NCI-H2171 (cell line): ENCODE data around the gene PLA2G4C.

Experiments used
- DNase-seq: peaks from one replicate; lab custom pipeline; 2025; lab: John Stamatoyannopoulos, UW

The PLA2G4C gene

GRCh38 chr19:48110350-48110966 lies at the start of gene PLA2G4C:
TSS of gene PLA2G4C (minus strand) at chr19:48110817. CDS start at chr19:48106529, 4,288 bp downstream.
- DNase-seq, result peak; percentile 90

DNA sequence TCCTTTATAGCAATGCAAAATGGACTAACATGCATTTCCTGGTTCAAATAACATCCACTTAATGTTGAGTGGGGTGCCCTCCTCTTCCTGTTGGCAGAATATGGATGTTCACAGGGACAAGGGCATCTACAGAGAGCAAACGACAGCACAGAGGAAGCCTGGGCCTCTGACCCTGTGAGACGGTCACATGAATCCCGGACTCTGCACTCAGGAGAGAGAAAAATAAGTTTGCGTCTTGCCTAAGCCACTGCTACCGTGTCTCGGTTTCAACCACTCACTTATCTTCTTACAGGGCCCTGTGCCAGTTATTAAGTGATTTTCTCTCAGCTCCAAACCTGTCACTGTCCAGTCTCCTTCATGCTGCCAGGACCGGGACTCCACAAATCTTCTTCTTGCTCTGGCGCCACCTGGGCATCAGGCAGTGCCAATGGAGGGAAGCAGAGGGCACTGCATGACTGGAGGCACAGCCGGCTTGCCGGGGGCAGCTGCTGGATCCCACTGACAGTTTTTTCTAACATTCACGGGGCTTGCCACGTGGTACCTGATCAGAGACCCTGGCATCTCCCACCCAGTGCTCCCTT lies 47.7 kb upstream of the PLA2G4C start:
- no peak for DNase-seq

DNA sequence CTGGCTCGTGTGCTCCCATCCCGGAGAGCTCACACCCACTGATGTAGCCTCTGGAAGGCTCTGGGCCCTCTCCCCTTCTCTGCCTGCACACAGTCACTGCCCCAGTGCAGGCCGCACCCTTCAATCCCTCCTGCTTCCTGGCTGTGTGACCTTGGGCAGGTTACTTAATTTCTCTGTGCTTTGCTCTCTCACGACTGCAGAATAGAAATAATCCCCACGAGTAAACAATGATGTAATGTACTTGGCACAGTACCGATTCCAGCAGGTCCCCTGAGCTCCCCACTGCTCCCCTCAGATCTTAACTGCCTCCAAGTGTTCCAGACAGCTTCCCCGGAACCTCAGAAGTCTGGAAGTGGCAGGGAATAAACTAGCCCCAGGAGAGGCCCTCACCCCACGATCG lies 43.4 kb upstream of the PLA2G4C start:
- DNase-seq, result no peak

- DNase-seq, result peak; percentile 3
These were observed 41.9 kb upstream of the PLA2G4C start for GRCh38 chr19:48152551-48152950.

DNA sequence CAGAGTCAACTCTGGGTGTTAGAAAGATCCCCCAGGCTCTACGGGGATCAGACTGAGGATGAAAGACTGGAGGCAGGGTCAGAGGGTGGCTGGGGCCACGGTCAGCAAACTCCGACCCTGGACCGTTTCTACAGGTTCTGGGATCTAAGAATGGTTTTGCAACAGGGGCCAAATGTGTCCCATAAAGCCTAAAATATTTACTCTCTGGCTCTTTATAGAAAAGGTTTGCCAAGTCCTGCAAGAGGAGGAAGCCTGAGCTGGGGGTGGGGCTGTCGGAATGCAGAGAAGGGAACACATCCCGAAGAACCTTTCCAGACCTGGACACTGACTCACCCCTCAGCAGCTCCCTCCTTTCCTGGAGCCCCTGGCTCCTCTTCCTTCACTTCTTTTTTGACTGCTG lies 38.8 kb upstream of the PLA2G4C start:
- DNase-seq, result no peak

GRCh38 chr19:48148576-48148975 lies 38.0 kb upstream of the PLA2G4C start:
- no peak for DNase-seq

GRCh38 chr19:48147597-48148175 lies 37.1 kb upstream of the PLA2G4C start:
- no peak for DNase-seq

DNA sequence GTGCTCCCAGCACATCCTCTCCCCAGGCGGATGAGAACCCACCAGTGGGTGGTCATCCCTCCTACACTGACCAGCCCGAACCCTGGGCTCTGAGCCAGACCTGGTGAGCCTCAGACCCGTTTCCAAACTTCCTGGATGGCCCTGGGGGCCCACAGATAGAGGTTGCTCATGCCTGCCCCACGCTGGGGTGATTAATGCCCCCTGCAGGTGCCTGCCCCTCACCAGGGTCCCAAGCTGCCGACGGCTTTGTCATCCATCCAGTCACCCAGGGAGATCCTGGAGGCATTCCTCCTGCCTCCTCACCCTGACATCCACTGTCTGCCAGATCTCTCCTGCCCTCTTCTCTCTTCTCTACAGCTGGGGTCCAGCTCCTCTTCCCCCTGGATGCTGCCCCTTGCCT lies 28.4 kb upstream of the PLA2G4C start:
- no peak for DNase-seq

GRCh38 chr19:48137411-48137810 lies 26.8 kb upstream of the PLA2G4C start:
- DNase-seq, result no peak

- no peak for DNase-seq
These were observed 25.9 kb upstream of the PLA2G4C start for GRCh38 chr19:48136547-48136946.

- DNase-seq, result no peak
These were observed 24.8 kb upstream of the PLA2G4C start for GRCh38 chr19:48135411-48135810.

DNA sequence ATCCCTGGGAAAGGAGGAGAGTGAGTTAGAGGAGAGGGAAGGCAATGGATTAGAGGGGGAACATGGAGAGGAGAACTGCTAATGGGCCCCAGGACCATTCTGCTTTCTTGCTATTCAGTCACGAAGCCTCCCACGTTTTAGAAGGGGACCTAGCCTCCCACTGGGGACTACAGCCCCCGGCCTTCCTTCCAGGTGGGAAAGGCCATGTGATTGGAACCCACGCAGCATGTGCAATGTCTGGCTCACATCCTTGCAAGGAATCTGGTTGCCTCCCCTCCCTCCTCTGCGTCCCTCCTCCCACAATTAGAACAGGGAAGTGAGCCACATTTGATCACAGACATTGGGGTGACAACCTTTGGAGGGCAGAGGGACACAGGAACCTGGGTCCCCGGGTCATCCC lies 22.5 kb upstream of the PLA2G4C start:
- DNase-seq, result no peak

- no peak for DNase-seq
These were observed 16.9 kb upstream of the PLA2G4C start for GRCh38 chr19:48127561-48127960.

DNA sequence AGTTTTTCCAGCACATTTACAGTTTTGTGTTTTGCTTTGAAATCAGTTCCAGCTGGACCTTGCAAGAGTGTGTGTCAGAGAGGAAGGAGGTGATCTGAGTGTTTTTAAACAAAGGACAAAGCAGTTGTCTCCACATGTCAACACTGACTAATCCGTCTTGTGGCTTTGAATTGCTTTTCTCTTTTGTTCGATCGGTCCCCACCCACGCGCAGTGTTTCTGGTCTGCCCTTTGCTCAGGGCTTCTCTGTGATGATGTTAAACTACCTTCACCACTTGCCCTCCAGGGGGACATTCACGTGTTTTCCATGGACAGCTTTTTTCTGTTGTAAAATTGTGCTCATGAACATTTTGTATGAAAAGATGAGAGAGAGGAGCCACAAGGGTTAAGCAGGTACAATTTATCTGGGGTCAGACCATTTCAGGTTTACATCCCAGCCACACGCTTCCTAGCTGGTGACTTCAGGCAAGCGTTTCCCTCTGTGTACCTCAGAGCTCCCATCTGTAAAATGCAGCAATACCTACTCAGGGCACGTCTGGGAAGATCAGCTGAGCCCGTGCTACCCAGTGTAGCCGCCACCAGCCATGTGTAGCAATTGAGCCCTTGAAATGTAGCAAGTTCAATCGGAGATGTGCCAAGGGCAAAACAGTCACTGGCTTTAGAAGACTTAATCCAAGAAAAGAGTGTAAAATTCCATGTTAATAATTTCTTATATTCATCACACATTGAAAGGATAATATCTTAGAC lies 13.5 kb upstream of the PLA2G4C start:
- DNase-seq, result no peak

- DNase-seq, result no peak
These were observed 11.8 kb upstream of the PLA2G4C start for GRCh38 chr19:48122421-48122820.

DNA sequence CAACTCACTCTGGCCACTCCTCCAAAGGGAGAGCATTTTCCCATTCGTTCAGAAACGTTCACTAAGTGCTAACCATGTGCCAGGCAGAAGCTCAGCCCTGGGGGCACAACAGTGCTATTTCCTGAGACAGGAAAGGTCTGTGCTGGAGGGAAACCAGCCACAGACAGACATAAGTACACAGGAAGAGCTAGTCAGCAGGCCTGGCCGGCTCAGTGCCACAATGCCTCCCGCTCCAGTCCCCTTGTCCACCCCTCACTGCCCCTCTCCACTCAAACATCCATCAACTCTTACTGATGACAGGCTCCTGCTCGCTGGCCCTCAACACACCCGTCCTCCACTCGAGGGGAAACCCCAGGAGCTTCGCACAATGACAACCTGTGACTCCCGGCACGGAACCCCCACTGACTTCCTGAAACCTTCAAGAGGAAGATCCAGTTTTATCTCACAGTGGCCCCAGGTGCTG lies 11.3 kb upstream of the PLA2G4C start:
- no peak for DNase-seq

- DNase-seq, result no peak
These were observed 10.4 kb upstream of the PLA2G4C start for GRCh38 chr19:48121066-48121465.

DNA sequence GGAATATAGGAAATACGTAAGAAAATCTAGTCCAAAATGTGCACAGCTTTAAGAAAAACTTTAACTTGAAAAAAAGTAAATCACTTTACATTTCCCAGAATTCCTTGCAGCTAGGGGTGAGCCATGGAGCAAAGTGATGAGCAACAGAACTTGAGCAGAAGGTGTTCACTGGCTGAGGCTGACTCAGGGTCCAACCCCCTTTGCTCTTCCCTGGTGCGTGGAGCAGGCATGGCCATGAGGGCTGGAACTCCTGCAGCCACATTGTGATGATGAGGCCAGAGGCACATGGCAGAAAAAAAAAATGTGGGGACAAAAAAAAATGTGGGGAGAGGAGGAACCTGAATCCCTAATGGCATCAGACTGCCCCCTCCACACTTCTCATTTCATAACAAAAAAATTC lies 9.9 kb upstream of the PLA2G4C start:
- no peak for DNase-seq

DNA sequence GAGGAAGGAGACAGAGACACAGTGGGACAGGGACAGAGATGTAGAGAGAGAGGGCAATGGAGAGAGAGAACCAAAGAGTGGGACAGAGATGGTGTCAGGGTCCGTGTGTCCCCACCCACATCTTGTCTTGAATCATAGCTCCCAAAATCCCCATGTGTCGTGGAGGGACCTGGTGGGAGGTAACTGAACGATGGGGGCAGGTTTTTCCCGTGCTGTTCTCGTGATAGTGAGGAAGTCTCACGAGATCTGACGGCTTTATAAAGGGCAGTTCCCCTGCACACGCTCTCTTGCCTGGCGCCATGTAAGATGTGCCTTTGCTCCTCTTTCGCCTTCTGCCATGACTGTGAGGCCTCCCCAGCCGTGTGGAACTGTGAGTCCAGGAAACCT lies 7.5 kb upstream of the PLA2G4C start:
- DNase-seq, result no peak

DNA sequence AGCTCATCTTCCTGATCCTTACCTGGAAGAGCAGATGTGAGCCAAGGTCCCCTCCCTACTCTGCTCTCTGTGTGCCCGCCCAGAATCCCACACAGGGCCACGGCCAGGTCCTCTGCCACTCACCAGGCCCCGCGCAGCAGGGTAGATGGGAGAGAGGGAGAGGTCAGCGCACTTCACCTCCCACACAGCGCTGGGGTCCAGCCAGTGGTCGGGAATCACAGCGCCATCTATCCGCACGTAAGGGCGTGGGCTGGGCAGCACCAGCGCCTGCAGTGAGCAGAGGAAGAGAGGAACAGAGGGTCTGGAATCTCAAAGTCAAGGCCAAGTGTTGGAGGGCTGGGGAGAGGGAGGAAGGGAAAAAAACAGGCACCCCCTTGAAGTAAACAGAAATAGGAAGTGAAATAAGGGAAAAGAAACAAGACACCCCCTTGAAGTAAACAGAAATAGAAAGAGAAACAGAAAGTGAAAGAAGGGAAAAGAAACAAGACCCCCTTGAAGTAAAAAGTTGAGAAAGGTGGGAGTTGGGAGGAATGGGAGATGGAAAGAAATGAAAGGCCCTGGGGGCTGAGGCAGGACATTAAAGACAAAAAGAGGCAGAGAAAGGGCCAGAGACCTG lies 7.0 kb upstream of the PLA2G4C start:
- no peak for DNase-seq

DNA sequence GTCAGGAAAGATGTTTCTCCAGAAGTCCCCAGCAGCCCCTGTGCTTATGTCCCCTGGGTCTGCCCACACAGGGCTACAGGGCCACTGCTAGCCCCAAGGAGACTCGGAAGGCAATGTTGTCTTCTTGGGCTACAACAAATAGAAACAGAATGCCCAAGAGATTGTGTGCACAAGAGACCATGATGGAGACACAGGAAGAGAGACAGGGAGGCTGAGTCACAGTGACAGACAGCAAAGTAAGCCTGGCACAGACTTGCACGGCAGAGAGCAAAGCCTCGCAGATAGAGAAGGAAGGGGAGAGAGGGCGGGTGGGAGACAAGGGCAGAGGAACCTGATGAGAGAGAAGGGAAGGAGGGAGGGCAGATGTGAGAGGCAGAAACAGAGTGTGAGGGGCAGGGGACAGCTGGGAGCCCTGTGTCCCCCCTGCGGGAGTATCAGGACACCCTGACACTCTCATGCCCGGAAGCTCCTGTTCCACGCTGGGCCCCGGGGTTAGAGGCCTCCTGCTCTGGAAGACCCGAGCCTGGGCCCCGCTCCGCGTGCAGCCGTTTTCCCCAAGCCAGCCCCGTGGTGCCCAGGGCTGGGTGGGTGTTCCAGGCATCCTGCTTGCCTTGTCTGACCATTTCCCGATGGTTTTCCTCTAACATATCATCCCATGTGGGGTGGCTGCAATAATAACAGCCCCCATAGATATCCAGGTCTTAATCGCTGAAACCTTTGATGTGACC lies 2.7 kb upstream of the PLA2G4C start:
- DNase-seq, result no peak

DNA sequence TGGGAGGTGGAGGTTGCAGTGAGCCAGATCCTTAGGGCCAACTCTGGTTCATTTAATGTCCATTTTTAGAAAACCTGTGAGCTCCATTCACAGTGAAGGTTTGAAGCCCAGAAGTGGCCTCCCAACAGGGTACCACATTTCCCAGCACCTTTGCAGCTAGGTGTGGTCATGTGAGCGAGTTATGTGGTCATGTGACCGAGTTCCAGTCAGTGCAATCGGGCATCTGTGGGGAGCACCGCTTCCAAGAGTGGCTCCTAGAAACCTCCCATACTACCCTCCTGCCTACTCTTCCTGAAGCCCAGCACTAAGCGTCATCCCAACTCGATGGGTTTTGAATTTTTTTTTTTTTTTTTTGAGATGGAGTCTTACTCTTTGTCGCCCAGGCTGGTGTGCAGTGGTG lies 663 bp upstream of the PLA2G4C start:
- DNase-seq, result peak; percentile 58
